SK-N-SH (cell line): ENCODE data around the gene SELENOI.

Experiments used
- CHD2 ChIP-seq: fragments of 150-350 bp; IDR thresholded peaks from 2 replicates; pipeline ENCODE4 v1.6.1; 2018; ENCODE audit warnings: low read length; ENCODE audit not compliant: partially characterized antibody
- EZH2phosphoT487 ChIP-seq: fragments of 200-600 bp; sonication (generic); IDR thresholded peaks from 2 replicates; pipeline ENCODE4 v1.6.1; 2017; ENCODE audit warnings: low read depth, mixed run types, mild to moderate bottlenecking, antibody characterized with exemption, moderate library complexity, borderline replicate concordance
- FOXJ3 ChIP-seq: sonication (generic); formaldehyde crosslinking; IDR thresholded peaks from 2 replicates; pipeline ENCODE4 v1.5.1; 2020; ENCODE audit warnings: mild to moderate bottlenecking, missing genetic modification reagents
- FOXM1 ChIP-seq: IDR thresholded peaks from 2 replicates; pipeline ENCODE4 v1.4.0; 2012; ENCODE audit warnings: low read depth, mild to moderate bottlenecking
- GABPA ChIP-seq: IDR thresholded peaks from 2 replicates; pipeline ENCODE4 v1.4.0; 2012; ENCODE audit warnings: low read depth, mild to moderate bottlenecking
- JUND ChIP-seq: IDR thresholded peaks from 2 replicates; pipeline ENCODE4 v1.4.0; 2012
- NFIC ChIP-seq: IDR thresholded peaks from 2 replicates; pipeline ENCODE4 v1.4.0; 2012; ENCODE audit warnings: borderline replicate concordance
- POLR2AphosphoS5 ChIP-seq: IDR thresholded peaks from 2 replicates; pipeline ENCODE4 v1.6.1; 2012; ENCODE audit warnings: low read depth, low read length
- RFX5 ChIP-seq: IDR thresholded peaks from 2 replicates; pipeline ENCODE4 v1.6.1; 2012; ENCODE audit warnings: mild to moderate bottlenecking, improper control_type of control experiment, low read length
- TF ChIP-seq, protein P1 (sequence below): fragments of 200-600 bp; sonication (generic); IDR thresholded peaks from 2 replicates; pipeline ENCODE4 v1.6.1; 2017; ENCODE audit warnings: antibody characterized with exemption, mild to moderate bottlenecking, moderate library complexity
- TF ChIP-seq, protein P2 (sequence below): fragments of 150-350 bp; IDR thresholded peaks from 2 replicates; pipeline ENCODE4 v1.6.1; 2017; ENCODE audit warnings: antibody characterized with exemption, low read length, low read depth, borderline replicate concordance
- TF ChIP-seq, protein P3 (sequence below): IDR thresholded peaks from 2 replicates; pipeline ENCODE4; 2012

DNA sequence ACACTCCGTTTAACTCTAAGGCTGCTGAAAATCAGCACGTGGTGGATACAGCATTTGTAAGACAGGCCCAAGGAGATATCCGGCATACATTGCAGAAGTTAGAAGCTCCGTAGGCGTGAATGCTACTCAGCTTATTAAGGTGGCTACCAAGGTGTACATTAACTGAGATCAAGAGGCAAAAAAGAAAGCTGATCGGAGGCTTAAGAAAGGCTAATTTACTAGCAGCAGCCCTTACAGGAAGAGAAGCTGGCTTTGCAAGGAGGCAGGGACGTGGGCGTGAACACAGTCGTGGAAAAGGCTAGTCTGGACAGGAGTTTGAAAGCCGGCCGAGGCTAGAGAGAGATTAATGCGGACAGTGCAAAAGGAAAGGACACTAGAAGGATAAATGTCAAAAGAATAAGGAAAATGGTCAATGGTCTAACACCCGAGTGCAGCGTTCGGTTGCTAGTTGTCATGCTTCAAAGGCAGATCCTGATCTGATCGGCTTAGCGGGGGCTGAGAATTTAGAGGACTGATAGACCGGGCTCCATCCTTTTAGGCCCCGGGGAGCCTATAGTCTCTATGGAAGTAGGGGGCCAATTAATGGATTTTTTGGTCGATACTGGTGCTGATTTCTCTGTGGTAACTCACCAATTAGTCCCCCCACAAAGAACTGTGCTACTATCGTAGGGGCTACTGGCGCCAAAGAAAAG lies 45.6 kb upstream of the SELENOI start:
- TF ChIP-seq FOXM1 (no peak), POLR2AphosphoS5 (no peak), NFIC (no peak), EZH2phosphoT487 (no peak), RFX5 (no peak), FOXJ3 (no peak), JUND (no peak), CHD2 (no peak), GABPA (no peak)
- TF ChIP-seq, protein P1, sequence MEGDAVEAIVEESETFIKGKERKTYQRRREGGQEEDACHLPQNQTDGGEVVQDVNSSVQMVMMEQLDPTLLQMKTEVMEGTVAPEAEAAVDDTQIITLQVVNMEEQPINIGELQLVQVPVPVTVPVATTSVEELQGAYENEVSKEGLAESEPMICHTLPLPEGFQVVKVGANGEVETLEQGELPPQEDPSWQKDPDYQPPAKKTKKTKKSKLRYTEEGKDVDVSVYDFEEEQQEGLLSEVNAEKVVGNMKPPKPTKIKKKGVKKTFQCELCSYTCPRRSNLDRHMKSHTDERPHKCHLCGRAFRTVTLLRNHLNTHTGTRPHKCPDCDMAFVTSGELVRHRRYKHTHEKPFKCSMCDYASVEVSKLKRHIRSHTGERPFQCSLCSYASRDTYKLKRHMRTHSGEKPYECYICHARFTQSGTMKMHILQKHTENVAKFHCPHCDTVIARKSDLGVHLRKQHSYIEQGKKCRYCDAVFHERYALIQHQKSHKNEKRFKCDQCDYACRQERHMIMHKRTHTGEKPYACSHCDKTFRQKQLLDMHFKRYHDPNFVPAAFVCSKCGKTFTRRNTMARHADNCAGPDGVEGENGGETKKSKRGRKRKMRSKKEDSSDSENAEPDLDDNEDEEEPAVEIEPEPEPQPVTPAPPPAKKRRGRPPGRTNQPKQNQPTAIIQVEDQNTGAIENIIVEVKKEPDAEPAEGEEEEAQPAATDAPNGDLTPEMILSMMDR: no peak
- TF ChIP-seq, protein P2, sequence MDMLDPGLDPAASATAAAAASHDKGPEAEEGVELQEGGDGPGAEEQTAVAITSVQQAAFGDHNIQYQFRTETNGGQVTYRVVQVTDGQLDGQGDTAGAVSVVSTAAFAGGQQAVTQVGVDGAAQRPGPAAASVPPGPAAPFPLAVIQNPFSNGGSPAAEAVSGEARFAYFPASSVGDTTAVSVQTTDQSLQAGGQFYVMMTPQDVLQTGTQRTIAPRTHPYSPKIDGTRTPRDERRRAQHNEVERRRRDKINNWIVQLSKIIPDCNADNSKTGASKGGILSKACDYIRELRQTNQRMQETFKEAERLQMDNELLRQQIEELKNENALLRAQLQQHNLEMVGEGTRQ: no peak
- TF ChIP-seq, protein P3, sequence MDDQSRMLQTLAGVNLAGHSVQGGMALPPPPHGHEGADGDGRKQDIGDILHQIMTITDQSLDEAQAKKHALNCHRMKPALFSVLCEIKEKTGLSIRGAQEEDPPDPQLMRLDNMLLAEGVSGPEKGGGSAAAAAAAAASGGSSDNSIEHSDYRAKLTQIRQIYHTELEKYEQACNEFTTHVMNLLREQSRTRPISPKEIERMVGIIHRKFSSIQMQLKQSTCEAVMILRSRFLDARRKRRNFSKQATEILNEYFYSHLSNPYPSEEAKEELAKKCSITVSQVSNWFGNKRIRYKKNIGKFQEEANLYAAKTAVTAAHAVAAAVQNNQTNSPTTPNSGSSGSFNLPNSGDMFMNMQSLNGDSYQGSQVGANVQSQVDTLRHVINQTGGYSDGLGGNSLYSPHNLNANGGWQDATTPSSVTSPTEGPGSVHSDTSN: no peak
